ENCODE results near the gene COG7.

DNA sequence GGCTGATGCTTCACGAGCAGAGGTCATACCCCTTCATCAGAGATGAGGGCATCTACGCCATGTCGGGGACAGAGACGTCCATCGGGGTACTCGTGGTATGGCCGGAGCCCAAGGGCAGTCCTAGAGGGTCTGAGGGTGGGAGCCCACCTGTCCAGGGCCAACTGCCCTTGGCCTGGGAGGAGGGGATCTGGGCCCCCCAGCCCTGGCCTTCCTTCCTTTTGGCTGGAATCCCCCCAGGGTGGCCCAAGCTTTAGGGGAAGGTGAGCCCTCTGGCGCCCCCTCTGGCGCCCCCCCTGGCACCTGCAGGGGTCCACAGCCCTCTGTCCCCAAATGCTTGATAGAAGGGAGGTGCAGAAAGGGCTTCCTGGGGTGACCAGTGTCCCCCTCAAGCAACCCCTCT, 81.6 kb downstream of the COG7 start:
- TF ChIP-seq CTCF (IDR thresholded peaks at IDR 0.05; ENCODE audit: low read depth, low read length) = peak; percentile 39
- no peak for TF ChIP-seq EZH2phosphoT487 (IDR thresholded peaks at IDR 0.05; ENCODE audit: low read depth)
